WTC11 (cell line): ENCODE results near the gene AP4M1. TPM values are rescaled to one million over a fixed set of nuclear protein-coding genes. Genes with fewer than 3 reads are reported as not detected.
A peak's percentile ranks its signal among the peaks of the same experiment; 100 is the strongest.

Experiments used
- ATF3 ChIP-seq: sonication (generic); formaldehyde crosslinking; conservative IDR thresholded peaks from 2 replicates; pipeline ENCODE4 v1.8.1; 2022; ENCODE audit warnings: mild to moderate bottlenecking, missing genetic modification reagents
- ESRRA ChIP-seq: sonication (generic); formaldehyde crosslinking; IDR thresholded peaks from 2 replicates; pipeline ENCODE4 v1.8.1; 2022; ENCODE audit warnings: mild to moderate bottlenecking, missing genetic modification reagents, borderline replicate concordance
- FOXJ3 ChIP-seq: sonication (generic); formaldehyde crosslinking; IDR thresholded peaks from 2 replicates; pipeline ENCODE4 v1.9.0; 2021; ENCODE audit warnings: missing genetic modification reagents, mild to moderate bottlenecking, borderline replicate concordance
- FOXK1 ChIP-seq: sonication (generic); formaldehyde crosslinking; IDR thresholded peaks from 2 replicates; pipeline ENCODE4 v1.8.0; 2022; ENCODE audit warnings: mild to moderate bottlenecking, moderate library complexity, missing genetic modification reagents
- GRHL2 ChIP-seq: fragments of 250-450 bp; sonication (Bioruptor Pico); IDR thresholded peaks from 2 replicates; pipeline ENCODE4 v1.8.0; 2022; ENCODE audit warnings: mild to moderate bottlenecking, moderate library complexity; ENCODE audit not compliant: insufficient replicate concordance, severe bottlenecking
- GTF2I ChIP-seq: fragments of 250-450 bp; sonication (Bioruptor Pico); conservative IDR thresholded peaks from 2 replicates; pipeline ENCODE4 v1.4.0; 2021; ENCODE audit warnings: mild to moderate bottlenecking
- HMGXB4 ChIP-seq: sonication (generic); formaldehyde crosslinking; IDR thresholded peaks from 2 replicates; pipeline ENCODE4 v1.8.1; 2023; ENCODE audit warnings: mild to moderate bottlenecking, moderate library complexity, missing genetic modification reagents
- IRF1 ChIP-seq: sonication (generic); formaldehyde crosslinking; IDR thresholded peaks from 2 replicates; pipeline ENCODE4 v1.8.0; 2023; ENCODE audit warnings: missing genetic modification reagents
- MLX ChIP-seq: sonication (generic); formaldehyde crosslinking; IDR thresholded peaks from 2 replicates; pipeline ENCODE4 v1.8.1; 2023; ENCODE audit warnings: mild to moderate bottlenecking, missing genetic modification reagents, moderate library complexity
- NFATC4 ChIP-seq: fragments of 250-450 bp; sonication (Bioruptor Pico); IDR thresholded peaks from 2 replicates; pipeline ENCODE4 v1.9.0; 2021; ENCODE audit warnings: mild to moderate bottlenecking
- RORB ChIP-seq: fragments of 250-450 bp; sonication (Bioruptor Pico); IDR thresholded peaks from 2 replicates; pipeline ENCODE4 v1.9.0; 2021; ENCODE audit warnings: mild to moderate bottlenecking
- SOX15 ChIP-seq: fragments of 250-450 bp; sonication (Bioruptor Pico); IDR thresholded peaks from 2 replicates; pipeline ENCODE4 v1.9.0; 2021; ENCODE audit warnings: mild to moderate bottlenecking
- STAT6 ChIP-seq: sonication (generic); formaldehyde crosslinking; conservative IDR thresholded peaks from 2 replicates; pipeline ENCODE4 v1.8.1; 2023; ENCODE audit warnings: mild to moderate bottlenecking, low read depth, missing genetic modification reagents, moderate library complexity
- TCF7 ChIP-seq: sonication (generic); formaldehyde crosslinking; IDR thresholded peaks from 2 replicates; pipeline ENCODE4 v1.8.0; 2022; ENCODE audit warnings: mild to moderate bottlenecking, low read depth, missing genetic modification reagents, moderate library complexity
- TEAD1 ChIP-seq: sonication (generic); formaldehyde crosslinking; IDR thresholded peaks from 2 replicates; pipeline ENCODE4 v1.8.0; 2022; ENCODE audit warnings: mild to moderate bottlenecking, missing genetic modification reagents
- TP53 ChIP-seq: sonication (generic); formaldehyde crosslinking; IDR thresholded peaks from 2 replicates; pipeline ENCODE4 v1.8.1; 2023; ENCODE audit warnings: mild to moderate bottlenecking, missing genetic modification reagents
- USF2 ChIP-seq: sonication (generic); formaldehyde crosslinking; IDR thresholded peaks from 2 replicates; pipeline ENCODE4 v1.8.1; 2023; ENCODE audit warnings: mild to moderate bottlenecking, missing genetic modification reagents, moderate library complexity
- ZBTB43 ChIP-seq: sonication (generic); formaldehyde crosslinking; IDR thresholded peaks from 2 replicates; pipeline ENCODE4 v1.8.1; 2023; ENCODE audit warnings: mild to moderate bottlenecking, missing genetic modification reagents
- ZNF138 ChIP-seq: sonication (generic); formaldehyde crosslinking; conservative IDR thresholded peaks from 2 replicates; pipeline ENCODE4 v1.8.1; 2022; ENCODE audit warnings: mild to moderate bottlenecking, moderate library complexity, missing genetic modification reagents
- ZNF281 ChIP-seq: sonication (generic); formaldehyde crosslinking; IDR thresholded peaks from 2 replicates; pipeline ENCODE4 v1.8.0; 2023; ENCODE audit warnings: mild to moderate bottlenecking, missing genetic modification reagents
- ZNF396 ChIP-seq: fragments of 250-450 bp; sonication (Bioruptor Pico); IDR thresholded peaks from 2 replicates; pipeline ENCODE4 v1.8.0; 2021; ENCODE audit warnings: mild to moderate bottlenecking, moderate library complexity, borderline replicate concordance
- ZNF512 ChIP-seq: sonication (generic); formaldehyde crosslinking; IDR thresholded peaks from 2 replicates; pipeline ENCODE4 v1.8.1; 2022; ENCODE audit warnings: missing genetic modification reagents, borderline replicate concordance
- total RNA-seq: library from RNA; stranded (reverse); gene quantifications from 3 replicates; pipeline ENCODE4 v1.2.3, GENCODE V29; 2021

AP4M1 gene
- total RNA-seq, 1 experiment from 2014 or later, result 18.0 TPM

- no peak for TF ChIP-seq FOXJ3 (CRISPR knock-in tag)
- TF ChIP-seq TEAD1 (CRISPR knock-in tag), result peak; percentile 68; the same call in 1 of the 2 replicates
- TF ChIP-seq STAT6 (CRISPR knock-in tag), result no peak
- no peak; the same call in 1 of the 2 replicates for TF ChIP-seq TCF7
- TF ChIP-seq TP53 (CRISPR knock-in tag), result no peak
- no peak for TF ChIP-seq IRF1 (CRISPR knock-in tag)
- TF ChIP-seq MLX (CRISPR knock-in tag), result no peak
- TF ChIP-seq ZBTB43 (CRISPR knock-in tag), result no peak
- no peak for TF ChIP-seq ZNF138 (CRISPR knock-in tag)
- no peak for TF ChIP-seq ATF3 (CRISPR knock-in tag)
- TF ChIP-seq ESRRA (CRISPR knock-in tag), result peak; percentile 48; the same call in 1 of the 2 replicates
- TF ChIP-seq ZNF281 (CRISPR knock-in tag), result no peak
- TF ChIP-seq FOXK1 (CRISPR knock-in tag), result 0 out of 2 replicates have a peak, but pooled peaks have one; percentile 20
- TF ChIP-seq USF2 (CRISPR knock-in tag), result no peak
- no peak for TF ChIP-seq GTF2I (CRISPR knock-in tag)
- TF ChIP-seq HMGXB4 (CRISPR knock-in tag), result peak; percentile 42; the same call in 1 of the 2 replicates
- TF ChIP-seq GRHL2 (CRISPR knock-in tag), result no peak
- TF ChIP-seq NFATC4, result no peak
- no peak for TF ChIP-seq ZNF396 (CRISPR knock-in tag)
- TF ChIP-seq ZNF512 (CRISPR knock-in tag), result no peak
- no peak for TF ChIP-seq SOX15 (CRISPR knock-in tag)
- TF ChIP-seq RORB, result no peak
Measured at GRCh38 chr7:100119072-100119969, 17.9 kb downstream of the AP4M1 start, which contains the start of the genes CNPY4 and TAF6 (continued).
